Loucy (cell line): ENCODE measurements around the gene SLC39A9.

ENCODE experiments used
- H2AFZ ChIP-seq: fragments of 200-600 bp; sonication (generic); 2 replicates; pipeline ENCODE4 v1.6.0; 2016; ENCODE audit warnings: antibody characterized with exemption, mild to moderate bottlenecking, low read length, moderate library complexity
- H3F3A ChIP-seq: fragments of 200-600 bp; 2 replicates; pipeline ENCODE4 v1.6.0; 2016; ENCODE audit warnings: antibody characterized with exemption, low read depth, mild to moderate bottlenecking
- H3K27me3 ChIP-seq: fragments of 200-600 bp; sonication (generic); 2 replicates; pipeline ENCODE4 v1.6.1; 2014; ENCODE audit warnings: low read length, mild to moderate bottlenecking; ENCODE audit not compliant: insufficient read depth, poor library complexity, severe bottlenecking
- H3K36me3 ChIP-seq: fragments of 200-600 bp; sonication (generic); 2 replicates; pipeline ENCODE4 v1.6.1; 2016; ENCODE audit warnings: low read length; ENCODE audit not compliant: insufficient read depth
- H3K4me1 ChIP-seq: fragments of 200-600 bp; sonication (generic); 2 replicates; pipeline ENCODE4 v1.5.1; 2014; ENCODE audit warnings: low read length, mild to moderate bottlenecking; ENCODE audit not compliant: insufficient read depth, poor library complexity, severe bottlenecking
- H3K4me2 ChIP-seq: fragments of 200-600 bp; sonication (generic); 2 replicates; pipeline ENCODE4 v1.6.0; 2014; ENCODE audit warnings: antibody characterized with exemption, low read length, low read depth, mild to moderate bottlenecking; ENCODE audit not compliant: poor library complexity, severe bottlenecking
- H3K4me3 ChIP-seq: fragments of 200-600 bp; sonication (generic); 2 replicates; pipeline ENCODE4 v1.5.1; 2014; ENCODE audit warnings: low read length, mild to moderate bottlenecking, mixed read lengths; ENCODE audit not compliant: poor library complexity, severe bottlenecking
- H3K79me2 ChIP-seq: fragments of 200-600 bp; sonication (generic); 2 replicates; pipeline ENCODE4 v1.6.1; 2014; ENCODE audit warnings: low read length; ENCODE audit not compliant: insufficient read depth
- H3K9ac ChIP-seq: fragments of 200-600 bp; sonication (generic); 2 replicates; pipeline ENCODE4 v1.6.0; 2014; ENCODE audit warnings: mild to moderate bottlenecking, low read depth, low read length, moderate library complexity; ENCODE audit not compliant: poor library complexity, severe bottlenecking
- H3K9me2 ChIP-seq: fragments of 200-600 bp; sonication (generic); replicated peaks from 2 replicates; pipeline ENCODE4 v1.6.1; 2016; ENCODE audit warnings: low read depth, low read length, mixed read lengths
- H3K9me3 ChIP-seq: fragments of 200-600 bp; sonication (generic); 2 replicates; pipeline ENCODE4 v1.6.1; 2014; ENCODE audit warnings: mild to moderate bottlenecking, antibody characterized with exemption, low read length, low read depth; ENCODE audit not compliant: insufficient read depth
- H4K20me1 ChIP-seq: fragments of 200-600 bp; sonication (generic); 2 replicates; pipeline ENCODE4 v1.6.0; 2014; ENCODE audit warnings: antibody characterized with exemption, low read length, mild to moderate bottlenecking; ENCODE audit not compliant: insufficient read depth, poor library complexity, severe bottlenecking
- CTCF ChIP-seq: fragments of 200-600 bp; sonication (generic); conservative IDR thresholded peaks from 2 replicates; pipeline ENCODE4 v1.5.1; 2014; ENCODE audit warnings: mild to moderate bottlenecking, antibody characterized with exemption, low read length
- EZH2phosphoT487 ChIP-seq: fragments of 200-600 bp; IDR thresholded peaks from 2 replicates; pipeline ENCODE4 v1.6.1; 2018; ENCODE audit warnings: antibody characterized with exemption, mild to moderate bottlenecking, moderate library complexity, borderline replicate concordance

SLC39A9 gene

DNA sequence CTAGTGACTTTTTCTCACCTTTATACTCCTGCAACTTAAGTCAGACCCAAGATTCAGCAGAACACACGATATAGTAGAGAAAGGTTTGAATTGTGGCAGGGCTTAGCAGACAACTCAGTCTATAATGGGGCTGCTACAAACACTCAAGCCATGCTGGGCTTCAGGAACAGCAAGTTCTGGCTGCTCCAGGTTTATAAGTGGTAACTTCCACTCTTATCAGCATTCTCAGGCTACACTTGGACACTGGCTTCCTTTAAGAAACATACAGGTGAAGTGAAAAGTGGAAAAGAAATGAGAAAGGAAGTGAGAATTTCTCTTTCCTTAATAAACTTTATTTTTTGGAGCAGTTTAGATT is 107.7 kb downstream of the SLC39A9 start:
- Histone ChIP-seq H3K79me2 (no peaks in the 10 kb centered on the region), H3K4me3 (no peak overlapping the region), H3K4me1 (no peaks in the 10 kb centered on the region), H3K9me3 (no peaks in the 10 kb centered on the region), H3K4me2 (no peak overlapping the region), H2AFZ (peak overlapping the region; percentile 30; the same call in 1 of the 2 replicates), H4K20me1 (no peaks in the 10 kb centered on the region), H3K9me2 (no peaks in the 10 kb centered on the region), H3F3A (no peaks in the 10 kb centered on the region), H3K36me3 (no peaks in the 10 kb centered on the region), H3K27me3 (no peaks in the 10 kb centered on the region), H3K9ac (no peak overlapping the region)
- TF ChIP-seq EZH2phosphoT487 (no peak), CTCF (no peak)
